ENCODE results near the gene PLK5.
"Not testable (repeated sequence)": the region's sequence is repeated elsewhere in the genome, so short reads cannot be mapped to it uniquely, and the experiment has no call there.

Gene PLK5

GRCh38 chr19:1507763-1508506 lies 15.9 kb upstream of the PLK5 start:
- peak; percentile 85 for DNase-seq (ENCODE audit: low read depth, low spot score)

GRCh38 chr19:1508507-1508856 lies 15.4 kb upstream of the PLK5 start:
- DNase-seq (ENCODE audit: low read depth, low spot score): no peak

DNA sequence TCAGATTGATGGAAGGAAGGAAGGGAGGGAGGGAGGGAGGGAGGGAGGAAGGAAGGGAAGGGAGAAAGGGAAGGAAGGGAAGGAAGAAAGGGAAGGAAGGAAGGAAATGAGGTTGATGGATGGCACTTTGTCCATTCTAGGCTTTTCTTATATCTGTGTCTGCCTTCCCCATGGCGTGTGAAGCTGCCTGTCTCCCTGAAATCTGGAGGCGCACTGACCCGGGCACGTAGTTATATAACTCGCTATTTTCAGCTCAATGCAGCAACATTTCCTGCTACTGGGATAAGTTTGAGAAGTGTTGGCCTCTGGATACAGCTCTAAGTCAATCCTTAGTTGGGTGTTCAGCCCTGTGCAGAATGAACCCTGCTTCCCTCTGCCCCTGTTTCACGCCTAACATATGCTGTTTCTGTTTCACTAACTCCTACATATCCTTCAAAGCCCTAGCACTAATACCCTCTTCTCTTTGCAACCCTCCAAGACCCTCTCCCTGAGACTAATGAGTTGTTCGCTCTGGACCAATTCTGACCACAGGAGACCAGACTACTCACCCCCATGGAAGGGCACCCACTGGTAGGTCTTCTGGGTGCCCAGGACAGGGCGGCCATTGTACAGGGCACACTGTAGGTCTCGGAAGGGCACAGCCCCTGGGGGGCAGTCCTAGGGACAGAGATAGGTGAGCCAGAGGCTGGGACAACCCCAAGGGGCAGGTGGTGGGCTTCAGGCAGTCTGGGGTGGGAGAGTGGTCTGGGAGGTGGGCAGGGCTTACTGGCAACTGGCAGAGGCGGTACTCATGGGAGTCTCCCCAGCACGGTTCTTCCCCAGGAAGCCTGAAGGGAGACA lies 14.1 kb upstream of the PLK5 start:
- DNase-seq (ENCODE audit: low read depth, low spot score): no peak

DNA sequence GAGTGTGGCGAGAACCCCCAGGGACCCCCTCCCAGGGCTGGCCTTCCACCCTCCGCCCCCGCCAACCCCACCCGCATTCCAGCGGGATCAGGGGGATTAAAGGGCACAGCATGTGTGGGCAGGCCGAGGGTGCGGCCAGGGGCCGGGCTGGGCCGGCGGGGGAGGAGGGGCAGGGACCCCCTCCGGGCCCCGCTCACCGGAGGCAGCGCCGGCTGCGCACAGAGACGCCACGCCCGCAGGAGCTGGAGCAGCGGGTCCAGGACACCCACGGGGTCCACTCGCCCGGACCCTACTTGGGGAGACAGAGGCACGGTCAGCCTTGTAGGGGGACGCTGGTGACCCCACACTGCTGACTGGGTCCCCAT lies 13.5 kb upstream of the PLK5 start:
- DNase-seq (ENCODE audit: low read depth, low spot score): no peak

GRCh38 chr19:1510807-1511206 lies 13.1 kb upstream of the PLK5 start:
- DNase-seq (ENCODE audit: low read depth, low spot score): no peak

GRCh38 chr19:1511318-1512317 lies 12.3 kb upstream of the PLK5 start:
- DNase-seq (ENCODE audit: low read depth, low spot score): no peak

GRCh38 chr19:1512671-1513498 lies 11.0 kb upstream of the PLK5 start, which contains the start of gene ADAMTSL5:
ADAMTSL5 (minus strand) TSS chr19:1513019; CDS start chr19:1510943, 2,076 bp downstream.
- DNase-seq (ENCODE audit: low read depth, low spot score): no peak

DNA sequence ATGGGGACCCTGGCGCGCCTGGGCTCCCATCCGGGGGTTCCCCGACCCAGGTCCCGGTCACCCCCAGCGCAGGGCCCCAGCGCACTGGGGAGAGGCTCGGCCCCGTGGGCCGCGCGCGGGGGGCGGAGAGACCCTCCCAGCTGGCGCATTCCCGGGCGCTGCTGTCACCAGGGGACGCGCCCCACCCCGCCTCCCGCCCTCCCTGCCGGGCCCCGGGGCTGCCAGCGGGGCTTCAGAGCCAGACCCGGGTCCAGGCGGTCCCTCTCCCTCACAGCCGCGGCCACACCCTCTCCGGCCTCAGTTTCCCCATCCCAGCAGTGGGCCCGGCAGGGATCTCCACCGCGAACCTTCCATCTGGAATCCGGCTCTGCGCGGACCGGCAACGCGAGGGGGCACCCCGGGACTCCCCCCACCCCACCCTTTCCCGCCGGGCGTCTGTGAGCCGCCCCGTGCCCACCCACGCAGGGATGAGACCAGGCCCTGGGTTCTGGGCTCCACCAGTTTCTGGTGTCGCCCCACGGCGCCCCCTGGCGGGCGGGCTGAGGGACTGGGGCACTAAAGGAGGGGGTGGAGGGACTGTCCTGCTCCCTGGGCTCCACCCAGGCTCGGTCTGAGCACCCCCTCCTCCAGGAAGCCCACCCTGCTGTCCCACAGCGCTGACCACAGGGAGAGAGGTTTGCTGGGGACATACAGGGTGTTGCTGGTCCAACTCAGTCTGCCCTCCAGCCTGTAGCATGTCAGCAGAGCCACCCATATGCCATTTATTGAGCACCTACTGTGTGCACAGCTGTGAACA lies 10.2 kb upstream of the PLK5 start:
- no peak for DNase-seq (ENCODE audit: low read depth, low spot score)

GRCh38 chr19:1514295-1514661 lies 9.6 kb upstream of the PLK5 start:
- DNase-seq (ENCODE audit: low read depth, low spot score): no peak

GRCh38 chr19:1514986-1515721 lies 8.7 kb upstream of the PLK5 start:
- DNase-seq (ENCODE audit: low read depth, low spot score): no peak

GRCh38 chr19:1516395-1516753 lies 7.5 kb upstream of the PLK5 start:
- DNase-seq (ENCODE audit: low read depth, low spot score): no peak

- DNase-seq (ENCODE audit: low read depth, low spot score): no peak
Measured at GRCh38 chr19:1518471-1518870, 5.4 kb upstream of the PLK5 start.

DNA sequence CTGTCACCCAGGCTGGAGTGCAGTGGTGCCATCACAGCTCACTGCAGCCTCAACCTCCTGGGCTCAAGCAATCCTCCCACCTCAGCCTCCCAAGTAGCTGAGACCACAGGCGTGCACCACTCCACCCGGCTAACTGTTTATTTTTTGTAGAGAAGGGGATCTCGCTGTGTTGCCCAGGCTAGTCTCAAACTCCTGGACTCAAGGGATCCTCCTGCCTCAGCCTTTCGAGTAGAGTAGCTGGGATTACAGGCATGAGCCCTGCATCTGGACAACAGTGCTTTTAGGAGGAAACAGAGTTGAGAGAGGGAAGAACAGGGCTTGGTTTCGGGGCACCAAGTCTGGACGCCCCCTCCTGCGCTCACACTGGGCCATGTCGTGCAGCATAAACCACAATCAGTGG lies 4.1 kb upstream of the PLK5 start:
- not testable (repeated sequence) for DNase-seq (ENCODE audit: low read depth, low spot score)

DNA sequence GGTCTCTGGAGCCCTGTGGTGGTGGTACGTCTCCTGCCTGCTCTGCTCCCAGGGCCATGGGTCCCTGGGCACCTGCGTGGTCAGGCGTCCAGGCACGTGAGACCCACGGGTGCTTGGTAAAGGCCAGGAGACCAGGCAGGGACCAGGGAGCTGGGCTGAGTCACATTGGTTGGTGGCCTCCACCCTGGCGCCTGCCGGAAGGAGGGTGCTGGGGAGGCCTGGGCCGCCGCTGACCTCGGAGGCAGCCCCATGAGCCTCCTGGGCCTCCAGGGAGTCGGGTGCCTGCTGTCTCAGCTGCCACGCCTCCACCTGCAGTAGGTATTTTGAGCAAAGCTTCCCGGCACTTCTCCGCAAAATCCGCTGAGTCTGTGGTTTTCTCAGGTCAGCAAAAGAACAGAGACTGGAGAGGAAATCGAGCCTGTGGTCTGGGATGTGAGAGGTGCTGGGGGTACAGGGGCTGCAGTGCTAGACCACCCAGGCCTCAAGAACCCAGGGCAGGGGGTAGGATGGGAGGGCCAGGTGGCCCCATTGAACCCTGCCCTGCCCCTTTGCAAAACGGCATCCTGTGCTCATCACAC lies 3.6 kb upstream of the PLK5 start:
- no peak for DNase-seq (ENCODE audit: low read depth, low spot score)

DNA sequence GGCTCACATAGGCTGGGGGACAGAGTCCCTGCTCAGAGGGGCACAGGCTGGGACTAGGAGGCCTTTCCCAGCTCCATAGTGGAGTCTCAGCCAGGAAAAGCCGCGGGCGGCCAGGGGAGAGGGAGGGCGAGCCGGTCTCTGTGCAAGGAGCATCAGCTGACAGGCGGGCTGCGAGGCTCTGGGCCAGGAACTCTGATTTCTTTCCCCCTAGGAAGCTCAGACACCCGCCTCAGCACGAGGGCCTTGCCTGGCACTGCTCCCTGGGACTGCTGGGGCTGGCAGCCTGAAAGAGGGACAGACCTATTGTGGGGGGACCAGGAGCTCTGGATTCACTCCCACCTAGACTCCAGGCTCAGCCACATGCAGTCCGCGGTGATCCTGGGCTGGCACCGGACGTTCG lies 2.2 kb upstream of the PLK5 start:
- no peak for DNase-seq (ENCODE audit: low read depth, low spot score)

DNA sequence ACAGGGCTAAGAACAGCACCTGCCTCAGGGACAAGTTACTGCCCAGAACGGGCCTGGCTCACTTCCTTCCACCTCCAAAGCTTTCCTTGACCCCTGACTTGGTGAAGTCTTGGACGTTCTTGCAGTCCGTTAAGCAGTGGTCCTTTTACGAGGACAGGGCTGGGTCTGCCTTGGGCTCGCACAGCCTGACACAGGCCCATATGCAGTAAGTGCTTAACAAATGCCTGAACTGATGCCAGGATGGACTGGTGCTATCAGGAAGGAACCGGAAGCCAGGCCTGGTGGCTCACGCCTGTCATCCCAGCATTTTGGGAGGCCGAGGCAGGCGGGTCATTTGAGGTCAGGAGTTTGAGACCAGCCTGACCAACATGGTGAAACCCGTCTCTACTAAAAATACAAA lies 1.8 kb upstream of the PLK5 start:
- DNase-seq (ENCODE audit: low read depth, low spot score): no peak

DNA sequence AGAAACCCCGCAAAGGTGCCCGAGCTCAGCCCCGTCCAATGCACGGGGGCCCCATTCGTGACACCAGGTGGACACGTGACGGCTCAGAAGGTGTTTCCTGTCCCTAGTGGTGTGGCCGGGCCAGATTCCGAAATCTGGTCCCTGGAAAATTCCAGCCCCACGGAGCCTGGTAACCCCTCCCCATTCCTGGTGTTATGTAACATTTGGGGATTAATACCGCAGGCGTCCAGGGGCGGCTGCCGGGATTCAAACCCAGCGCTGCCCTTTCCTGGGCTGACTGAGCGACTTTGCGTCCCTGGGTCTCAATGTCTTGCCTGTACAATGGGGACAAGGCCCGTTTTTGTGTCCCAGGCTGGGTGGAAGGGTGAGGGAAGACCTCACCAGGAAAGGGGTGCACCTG lies 1.0 kb upstream of the PLK5 start:
- DNase-seq (ENCODE audit: low read depth, low spot score): no peak

DNA sequence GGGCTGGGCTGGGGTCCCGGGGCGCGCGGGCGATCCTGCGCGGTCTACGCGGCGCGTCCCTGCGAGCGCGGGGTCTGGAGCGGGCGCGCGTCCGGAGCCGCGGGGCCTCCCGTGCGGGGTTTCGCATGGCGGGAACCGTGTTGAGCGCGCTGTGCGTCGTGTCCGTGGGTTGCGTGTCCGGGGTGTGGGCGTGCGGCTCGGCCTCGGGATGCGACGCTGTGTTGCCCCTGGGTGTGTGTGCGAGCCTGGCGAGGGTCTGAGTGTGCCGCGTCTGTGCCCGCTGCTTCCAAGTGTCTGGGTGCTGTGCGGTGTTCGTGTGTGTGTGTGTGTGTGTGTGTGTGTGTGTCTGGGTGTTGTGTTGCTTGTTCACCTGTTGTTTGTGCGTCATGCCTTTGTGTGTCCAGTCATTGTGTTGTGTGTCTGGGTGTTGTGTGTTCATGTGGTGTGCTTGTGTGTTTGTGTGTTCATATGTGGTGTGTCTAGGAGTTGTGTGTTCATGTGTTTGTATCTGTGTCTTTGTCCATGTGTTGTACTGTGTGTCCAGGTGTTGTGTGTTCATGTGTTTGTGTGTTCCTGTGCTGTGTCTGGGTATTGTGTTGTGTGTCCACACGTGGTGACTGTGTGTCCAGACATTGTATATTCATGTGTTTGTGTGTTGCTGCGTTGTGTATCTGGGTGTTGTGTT lies 552 bp downstream of the PLK5 start:
- no peak for DNase-seq (ENCODE audit: low read depth, low spot score)

GRCh38 chr19:1524972-1525325 lies 1.1 kb downstream of the PLK5 start:
- DNase-seq (ENCODE audit: low read depth, low spot score): no peak
